ENCODE measurements around the gene NHSL2.

NHSL2 gene

GRCh38 chrX:72020788-72021187 lies 110.1 kb downstream of the NHSL2 start:
- no peak for DNase-seq

GRCh38 chrX:72021975-72022374 lies 111.3 kb downstream of the NHSL2 start:
- DNase-seq = peak in 1 of 2 experiments; percentile 7

- no peak for DNase-seq
Measured at GRCh38 chrX:72023071-72023470, 112.4 kb downstream of the NHSL2 start.

GRCh38 chrX:72025236-72025770 lies 114.7 kb downstream of the NHSL2 start:
- DNase-seq = no peak

- no peak for DNase-seq
Measured at GRCh38 chrX:72026341-72027023, 115.8 kb downstream of the NHSL2 start.

GRCh38 chrX:72027024-72027913 lies 116.6 kb downstream of the NHSL2 start:
- DNase-seq = no peak

GRCh38 chrX:72027914-72028307 lies 117.3 kb downstream of the NHSL2 start:
- peak in 1 of 2 experiments; percentile 47 for DNase-seq

GRCh38 chrX:72028701-72029470 lies 118.2 kb downstream of the NHSL2 start:
- no peak for DNase-seq

GRCh38 chrX:72029483-72030411 lies 119.1 kb downstream of the NHSL2 start:
- peak; percentile 38 to 48 for DNase-seq

GRCh38 chrX:72030431-72030830 lies 119.8 kb downstream of the NHSL2 start:
- no peak for DNase-seq

- DNase-seq = no peak
Measured at GRCh38 chrX:72031118-72031517, 120.5 kb downstream of the NHSL2 start.

- no peak for DNase-seq
Measured at GRCh38 chrX:72031634-72032033, 121.0 kb downstream of the NHSL2 start.

- no peak for DNase-seq
Measured at GRCh38 chrX:72037601-72038000, 127.0 kb downstream of the NHSL2 start.

GRCh38 chrX:72038016-72038415 lies 127.4 kb downstream of the NHSL2 start:
- DNase-seq = no peak

GRCh38 chrX:72038868-72039267 lies 128.2 kb downstream of the NHSL2 start:
- no peak for DNase-seq

- no peak for DNase-seq
Measured at GRCh38 chrX:72040506-72040905, 129.9 kb downstream of the NHSL2 start.

- peak in 1 of 2 experiments; percentile 27 for DNase-seq
Measured at GRCh38 chrX:72041176-72041575, 130.5 kb downstream of the NHSL2 start.

- peak; percentile 9 to 62 for DNase-seq
Measured at GRCh38 chrX:72041871-72042851, 131.5 kb downstream of the NHSL2 start.

GRCh38 chrX:72042852-72043248 lies 132.2 kb downstream of the NHSL2 start:
- no peak for DNase-seq

- DNase-seq = no peak
Measured at GRCh38 chrX:72043636-72044035, 133.0 kb downstream of the NHSL2 start.

GRCh38 chrX:72045141-72045540 lies 134.5 kb downstream of the NHSL2 start:
- DNase-seq = peak; percentile 73 to 83

All from NCI-H524 (cell line).